GM12874 (cell line): ENCODE measurements around the gene YKT6.

Experiments
- CTCF ChIP-seq: IDR thresholded peaks from 2 replicates; pipeline ENCODE4 v1.5.1; 2011; ENCODE audit warnings: low read depth, mild to moderate bottlenecking, control low read depth, low read length, moderate library complexity; ENCODE audit not compliant: insufficient read depth

The YKT6 gene

GRCh38 chr7:44262031-44262430, 61.3 kb downstream of the YKT6 start:
- TF ChIP-seq CTCF, result no peak

- no peak for TF ChIP-seq CTCF
Observed at GRCh38 chr7:44263326-44264082, 62.7 kb downstream of the YKT6 start.
